GM12801 (cell line): ENCODE measurements around the gene AGBL4.

Experiments
- CTCF ChIP-seq: IDR thresholded peaks from one replicate; pipeline ENCODE4 v1.5.1; 2011; ENCODE audit warnings: control low read depth; ENCODE audit not compliant: insufficient read length; ENCODE audit errors: extremely low read depth

AGBL4 gene

DNA sequence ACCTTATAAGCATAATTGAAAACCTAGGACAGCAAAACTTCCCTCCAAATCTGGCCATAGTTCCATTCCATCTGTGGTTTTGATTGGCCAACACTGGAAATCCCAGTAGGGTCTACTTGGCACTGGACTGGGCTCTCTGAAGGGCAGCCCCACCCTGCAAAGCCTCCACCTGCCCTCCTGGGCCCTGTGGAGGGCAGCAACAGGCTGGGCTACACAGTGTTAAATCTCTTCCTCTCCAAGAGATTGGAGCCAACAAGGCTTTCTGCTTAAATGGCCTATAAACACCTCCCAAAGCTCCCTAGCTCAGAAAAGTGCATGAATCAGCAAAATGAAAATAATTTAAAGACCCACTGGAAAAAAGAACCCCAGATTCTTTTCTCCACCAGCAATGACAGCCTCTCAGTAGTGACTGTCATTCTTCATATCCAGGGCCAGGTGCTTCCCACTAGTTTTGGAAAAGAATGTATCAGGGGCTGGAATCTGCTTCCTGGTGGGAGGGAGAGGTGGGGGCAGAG, 1305.6 kb downstream of the AGBL4 start:
- no peak for TF ChIP-seq CTCF

- no peak for TF ChIP-seq CTCF
Measured at GRCh38 chr1:48717082-48717481, 1306.7 kb downstream of the AGBL4 start.

GRCh38 chr1:48715921-48716320, 1307.8 kb downstream of the AGBL4 start:
- TF ChIP-seq CTCF = no peak

DNA sequence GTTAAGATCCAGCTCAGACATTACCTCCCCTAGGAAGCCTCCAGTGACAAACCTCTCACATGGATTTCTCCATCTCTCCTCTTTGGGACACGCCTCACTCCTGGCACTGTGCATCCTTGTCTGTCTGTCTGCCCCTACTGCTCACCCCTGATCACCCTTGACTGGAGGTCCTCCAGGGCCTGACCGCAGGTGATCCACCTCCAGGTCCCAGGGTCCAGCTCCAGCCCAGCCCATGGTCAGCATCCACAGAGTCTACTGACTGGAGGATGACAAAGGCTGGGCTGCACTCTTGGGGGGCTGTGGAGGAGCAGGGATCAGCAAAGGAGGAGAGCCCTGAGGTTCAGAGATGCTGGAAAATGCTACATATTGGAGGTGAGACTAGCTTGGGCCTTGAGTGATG, 1312.8 kb downstream of the AGBL4 start:
- TF ChIP-seq CTCF = no peak

DNA sequence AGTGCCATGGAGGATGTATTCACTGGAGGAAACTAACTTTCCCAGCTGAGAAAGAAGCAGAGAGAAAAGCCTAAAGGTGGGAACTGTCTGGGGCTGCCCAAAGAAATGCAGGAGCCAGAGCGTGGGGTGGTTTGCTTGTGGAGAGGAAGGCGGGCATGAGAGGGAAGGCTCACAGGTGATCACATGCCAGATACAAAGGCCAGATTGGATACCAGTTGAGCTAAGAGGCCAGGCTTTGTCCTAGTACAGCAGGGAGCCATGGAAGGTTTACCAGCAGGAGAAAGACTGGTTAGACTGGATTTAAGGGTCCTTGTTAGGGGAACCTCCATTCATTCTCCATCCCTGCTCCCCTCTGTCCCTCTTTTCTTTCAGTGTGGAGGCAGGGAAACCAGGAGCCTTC, 1313.4 kb downstream of the AGBL4 start:
- TF ChIP-seq CTCF = no peak

DNA sequence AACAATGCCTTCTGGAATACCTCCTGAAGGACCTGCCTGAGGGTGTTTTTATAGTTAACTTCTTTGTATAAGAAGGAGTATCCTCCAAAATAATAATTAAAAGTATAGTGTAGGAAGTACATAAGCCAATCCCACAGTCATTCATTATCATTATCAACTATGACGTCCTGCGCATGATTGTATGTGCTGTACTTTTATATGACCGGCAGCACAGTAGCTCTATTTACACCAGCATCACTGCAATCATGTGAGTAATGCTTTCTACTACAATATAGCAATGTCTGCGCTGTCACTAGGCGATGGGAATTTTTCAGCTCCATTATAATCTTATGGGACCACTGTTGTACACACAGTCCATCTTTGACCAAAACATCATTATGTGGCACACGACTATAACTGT, 1319.0 kb downstream of the AGBL4 start:
- no peak for TF ChIP-seq CTCF

GRCh38 chr1:48701445-48701844, 1322.3 kb downstream of the AGBL4 start:
- no peak for TF ChIP-seq CTCF
